ENCODE measurements around the gene SART1.
"Not testable (repeated sequence)": the region's sequence is repeated elsewhere in the genome, so short reads cannot be mapped to it uniquely, and the experiment has no call there.

Gene SART1

DNA sequence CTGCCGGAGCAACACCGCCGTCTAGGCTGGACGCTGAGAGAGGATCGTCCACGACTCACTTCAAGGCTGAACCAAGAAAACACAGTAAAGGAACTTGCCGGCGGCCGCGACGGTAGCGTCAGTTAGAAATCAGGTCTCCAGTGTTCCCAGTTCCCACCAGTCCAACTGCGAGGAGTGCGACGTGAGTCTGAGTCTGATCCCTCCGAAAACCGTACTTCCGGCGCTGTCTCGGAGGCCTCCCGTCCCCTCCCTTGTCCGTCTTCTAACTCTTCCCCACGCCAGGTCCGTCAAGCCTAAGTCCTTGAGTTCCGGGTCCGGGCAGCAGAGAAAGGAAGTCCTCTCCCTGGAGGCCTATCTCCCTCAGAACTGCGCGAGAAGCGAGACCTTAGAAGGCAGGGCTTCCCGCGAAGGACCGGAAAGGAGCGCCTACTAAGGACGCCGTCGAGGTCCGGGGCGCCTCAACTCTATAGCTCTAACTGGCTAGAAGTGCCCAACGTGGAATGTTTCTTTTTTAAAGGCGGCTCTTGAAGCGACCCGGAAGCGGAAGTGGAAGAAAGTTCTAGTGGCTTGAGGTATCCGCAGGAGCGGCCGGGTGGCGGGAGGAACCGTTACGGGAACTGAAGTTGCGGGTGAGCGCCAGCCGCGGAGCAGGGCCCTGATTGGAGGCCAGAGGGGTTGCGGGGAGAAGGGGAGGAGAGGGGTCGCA lies 40.6 kb downstream of the SART1 start, which contains the start of the genes BANF1 and EIF1AD:
BANF1 (plus strand) TSS at position 562 of the 706 bp plus-strand sequence. CDS start 748 bp downstream, outside the sequence.
EIF1AD (minus strand) TSS at position 216 of the 706 bp plus-strand sequence. CDS start 1,768 bp downstream, outside the sequence.
- DNase-seq, result peak; percentile 85

DNA sequence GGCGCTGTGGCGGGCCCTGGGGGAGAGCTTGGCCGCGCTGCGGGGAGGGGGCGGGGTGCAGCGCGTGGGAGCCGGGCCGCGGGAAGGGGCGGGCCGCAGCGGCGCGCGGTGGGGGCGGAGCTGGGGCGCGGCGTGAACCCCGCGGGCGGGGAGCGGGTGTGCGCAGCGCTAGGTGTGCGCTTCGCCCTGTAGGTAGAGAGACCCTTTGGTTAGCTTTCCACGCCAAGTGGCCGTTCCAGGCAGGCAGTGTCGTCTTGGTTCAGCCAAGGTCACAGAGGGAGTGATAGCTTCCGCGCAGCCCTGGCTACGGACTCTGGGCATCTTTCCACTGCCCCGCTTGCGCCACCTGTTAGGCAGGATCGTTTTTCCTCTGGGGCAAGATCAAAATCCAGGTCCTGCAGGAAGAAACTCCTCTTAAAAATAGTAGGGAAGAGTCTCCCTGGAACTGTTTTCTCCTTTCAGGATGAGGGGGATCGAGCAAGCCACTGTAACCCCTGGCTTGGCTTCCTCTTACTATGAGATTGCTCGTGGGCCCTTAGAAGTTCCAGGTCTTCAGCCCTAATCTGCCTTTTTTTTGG lies 41.2 kb downstream of the SART1 start:
- peak; percentile 8 for DNase-seq

DNA sequence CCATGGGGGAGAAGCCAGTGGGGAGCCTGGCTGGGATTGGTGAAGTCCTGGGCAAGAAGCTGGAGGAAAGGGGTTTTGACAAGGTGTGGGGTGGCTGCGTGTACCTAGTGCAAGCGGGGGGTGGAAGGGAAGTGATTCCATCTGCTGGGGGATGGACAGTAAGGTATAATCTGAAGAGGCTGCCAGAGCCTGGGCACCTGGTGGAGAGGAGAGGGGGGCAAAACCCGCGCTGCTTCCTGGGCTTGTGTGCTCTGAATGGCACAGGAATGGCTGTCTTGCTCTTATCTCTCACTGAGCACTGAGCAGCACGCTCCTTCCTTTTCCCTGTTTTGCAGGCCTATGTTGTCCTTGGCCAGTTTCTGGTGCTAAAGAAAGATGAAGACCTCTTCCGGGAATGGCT lies 41.8 kb downstream of the SART1 start:
- DNase-seq, result no peak

DNA sequence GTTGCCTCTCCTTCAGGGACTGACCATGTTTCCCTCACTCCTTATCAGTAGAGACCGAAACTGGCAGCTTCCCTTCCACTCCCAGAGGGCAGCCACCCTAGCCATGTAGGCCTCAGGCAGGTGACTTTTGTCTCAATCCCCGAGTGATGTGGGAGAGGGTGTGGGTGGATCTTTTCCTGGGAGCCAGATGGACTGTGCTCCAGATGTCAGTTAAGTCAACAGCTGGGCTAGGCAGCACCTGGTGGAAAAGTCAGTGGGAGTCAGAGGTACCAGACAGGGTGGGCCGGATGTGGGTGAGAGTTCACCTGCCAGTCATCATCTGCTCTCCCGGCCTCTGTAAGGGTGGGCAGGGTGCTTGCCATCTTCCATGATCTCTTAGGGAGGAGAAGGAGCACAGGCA lies 42.7 kb downstream of the SART1 start:
- no peak for DNase-seq

DNA sequence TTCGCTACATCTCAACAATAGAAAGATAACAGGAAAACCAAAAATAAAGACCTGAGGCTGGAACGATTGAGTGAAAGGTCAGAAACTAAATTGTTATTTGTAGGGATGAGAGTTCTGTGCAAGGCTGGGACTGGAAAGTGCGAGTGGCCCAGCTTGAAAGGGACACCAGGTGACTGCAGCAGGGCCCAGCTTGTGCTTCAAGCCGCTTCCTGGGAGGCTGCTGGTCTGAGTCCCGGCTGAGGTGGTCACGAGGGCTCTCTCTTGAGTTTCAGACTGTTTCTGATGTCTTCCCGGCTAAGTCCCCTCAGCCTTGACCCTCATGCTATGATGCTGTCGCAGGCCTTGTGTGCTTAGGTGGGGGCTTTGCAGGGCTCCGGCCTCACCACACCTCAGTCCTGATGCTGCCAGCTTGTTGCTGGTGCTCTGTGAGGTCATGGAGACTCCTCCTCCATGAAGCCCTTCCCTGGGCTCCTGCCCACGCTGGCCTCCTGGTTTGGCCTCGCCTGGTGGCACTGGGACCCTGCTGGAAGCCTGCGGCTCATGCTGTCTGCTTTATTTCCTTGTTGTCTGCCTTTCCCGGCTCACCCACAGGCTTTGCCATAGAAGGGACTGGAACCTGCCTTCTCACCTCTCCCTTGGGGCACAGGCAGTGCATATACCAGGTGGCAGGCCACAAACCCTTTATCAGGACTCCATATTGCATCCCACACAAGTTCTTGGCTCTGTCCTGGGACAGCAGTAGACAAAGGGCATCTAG lies 44.8 kb downstream of the SART1 start:
- no peak for DNase-seq

DNA sequence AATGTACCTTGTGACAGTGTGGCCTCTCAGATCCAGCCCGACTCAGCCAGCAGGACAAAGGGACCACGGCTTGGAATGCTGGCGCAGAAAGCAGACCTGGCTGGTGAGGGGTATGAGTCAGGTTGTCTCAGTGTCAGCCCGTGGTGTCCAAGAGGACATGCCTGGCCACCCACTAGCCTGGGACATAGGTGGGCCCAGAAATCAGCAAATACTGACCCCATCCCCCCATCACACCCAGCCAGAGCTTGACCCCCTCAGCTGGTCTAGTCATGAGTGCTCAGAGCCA lies 45.3 kb downstream of the SART1 start:
- no peak for DNase-seq

DNA sequence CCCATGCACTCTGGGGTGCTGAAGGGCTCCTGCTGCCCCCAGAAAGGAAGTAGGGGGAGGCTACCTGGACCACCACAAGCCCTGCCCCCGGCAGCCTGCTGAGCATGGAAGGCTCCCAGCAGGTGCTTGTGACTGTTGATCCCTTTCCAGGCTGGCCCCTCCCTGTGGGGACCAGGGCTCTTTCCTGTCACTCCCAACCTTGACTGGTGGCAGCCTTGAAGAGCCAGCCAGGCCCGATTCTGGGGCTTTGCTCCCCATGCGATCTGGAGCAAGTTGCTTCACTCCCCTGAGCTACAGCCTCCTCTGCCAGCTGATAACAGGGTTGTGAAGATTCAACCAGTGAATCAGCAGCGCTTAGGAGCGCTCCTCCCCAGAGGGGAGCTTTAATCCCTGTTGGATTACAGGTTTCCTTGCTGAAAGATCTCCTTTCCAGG lies 45.7 kb downstream of the SART1 start:
- no peak for DNase-seq

DNA sequence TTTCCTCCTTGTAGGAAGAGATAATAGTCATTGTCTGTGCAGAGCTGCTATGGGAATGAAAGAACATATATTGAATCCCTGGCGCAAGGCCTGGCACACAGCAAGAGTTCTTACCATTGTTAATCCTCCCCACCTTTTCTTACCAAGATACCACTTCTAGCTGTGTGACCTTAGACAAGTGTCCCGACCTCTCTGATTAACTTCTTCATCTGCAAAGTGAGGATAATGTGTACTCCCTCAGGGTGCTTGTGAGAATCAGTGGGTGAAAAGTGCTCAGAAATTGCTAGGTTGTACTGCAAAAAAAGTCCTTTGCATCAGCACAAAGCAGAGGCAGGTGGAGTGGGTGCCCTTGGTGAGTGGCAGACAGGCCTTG lies 46.5 kb downstream of the SART1 start:
- DNase-seq, result no peak

DNA sequence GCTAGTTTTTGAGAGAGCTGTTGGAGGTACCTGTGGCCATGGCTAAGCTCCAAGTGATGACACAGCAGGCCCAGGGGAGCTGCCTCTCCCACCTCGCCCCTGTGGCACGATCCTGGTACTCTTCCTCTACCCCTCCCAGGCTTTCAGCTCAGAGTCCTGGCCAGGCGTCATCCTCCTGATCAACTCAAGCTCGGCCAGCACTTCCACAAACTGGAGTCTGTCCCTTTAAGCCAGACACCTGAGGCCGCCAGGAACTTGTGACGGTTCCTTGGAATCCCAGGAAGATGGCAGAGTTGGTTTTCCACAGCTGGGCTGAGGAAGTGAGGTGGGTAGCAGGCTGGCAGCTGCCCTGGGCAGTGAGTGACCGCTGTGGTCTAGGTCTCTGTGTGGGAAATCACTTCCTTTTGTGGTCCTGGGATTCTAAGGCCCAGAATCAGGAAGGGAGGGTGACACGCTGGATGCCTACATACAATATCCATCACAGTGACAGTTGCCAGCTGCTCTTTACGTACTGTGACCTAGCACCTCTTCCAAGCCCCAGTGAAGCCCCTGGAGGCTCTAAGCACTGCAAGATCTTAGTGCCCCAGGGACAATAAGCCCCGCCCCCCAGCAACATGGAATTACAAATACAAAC lies 47.1 kb downstream of the SART1 start:
- DNase-seq, result no peak

DNA sequence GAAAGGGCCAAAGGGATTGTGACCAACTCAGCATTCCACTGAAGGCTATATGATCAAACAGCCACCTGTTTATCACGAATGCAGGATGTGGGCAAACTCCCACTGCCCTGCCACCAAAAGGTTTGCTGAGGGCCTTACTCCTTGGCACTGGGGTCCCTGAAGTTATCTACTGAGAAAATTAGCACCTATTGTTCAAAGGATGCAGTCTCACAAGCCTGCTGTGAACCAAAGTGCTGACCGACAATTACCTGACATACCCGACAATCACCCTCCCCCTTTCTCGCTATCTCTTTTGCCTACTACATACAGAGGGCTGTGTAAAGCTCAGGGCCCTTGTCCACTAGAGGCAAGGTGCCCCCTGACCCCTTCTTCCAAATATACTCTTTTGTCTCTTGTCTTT lies 48.5 kb downstream of the SART1 start:
- not testable (repeated sequence) for DNase-seq

DNA sequence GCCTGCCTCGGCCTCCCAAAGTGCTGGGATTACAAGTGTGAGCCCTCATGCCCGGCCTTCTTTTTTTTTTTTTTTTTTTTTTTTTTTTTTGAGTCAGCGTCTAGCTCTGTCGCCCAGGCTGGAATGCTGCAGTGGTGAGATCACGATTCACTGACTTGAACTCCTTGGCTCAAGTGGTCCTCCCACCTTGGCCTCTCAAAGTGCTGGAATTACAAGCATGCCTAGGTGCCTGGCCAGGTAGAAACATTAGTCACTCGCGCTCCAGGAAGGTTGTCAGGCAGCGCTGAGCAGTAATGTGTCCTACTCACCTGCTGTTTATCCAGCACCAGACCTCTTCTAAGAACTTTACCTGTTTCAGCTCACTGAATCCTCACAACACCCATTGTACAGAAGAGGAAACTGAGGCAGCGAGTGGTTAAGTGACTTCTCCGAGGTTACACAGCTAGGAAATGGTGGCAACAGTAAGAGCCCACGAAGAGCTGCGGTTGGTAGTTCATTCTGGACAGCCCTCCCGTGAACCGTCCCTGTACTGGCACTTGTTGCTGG lies 49.8 kb downstream of the SART1 start:
- DNase-seq, result no peak

DNA sequence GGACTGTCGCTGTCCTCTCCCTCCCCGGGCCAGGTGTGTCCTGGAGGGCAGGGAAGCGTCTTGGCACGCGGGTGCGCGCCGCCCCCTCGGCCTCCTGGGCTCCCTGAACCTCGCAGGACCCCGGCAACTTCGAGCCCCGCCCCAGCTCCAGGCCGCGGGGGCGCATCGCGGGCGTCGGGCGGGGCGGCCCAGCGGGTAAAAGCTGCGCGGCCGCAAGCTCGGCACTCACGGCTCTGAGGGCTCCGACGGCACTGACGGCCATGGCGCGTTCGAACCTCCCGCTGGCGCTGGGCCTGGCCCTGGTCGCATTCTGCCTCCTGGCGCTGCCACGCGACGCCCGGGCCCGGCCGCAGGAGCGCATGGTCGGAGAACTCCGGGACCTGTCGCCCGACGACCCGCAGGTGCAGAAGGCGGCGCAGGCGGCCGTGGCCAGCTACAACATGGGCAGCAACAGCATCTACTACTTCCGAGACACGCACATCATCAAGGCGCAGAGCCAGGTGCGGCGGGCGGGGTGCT lies 50.3 kb downstream of the SART1 start, which contains the start of gene CST6:
CST6 (plus strand) TSS at position 224 of the 519 bp plus-strand sequence; CDS start at position 261, 37 bp downstream.
- DNase-seq, result no peak

DNA sequence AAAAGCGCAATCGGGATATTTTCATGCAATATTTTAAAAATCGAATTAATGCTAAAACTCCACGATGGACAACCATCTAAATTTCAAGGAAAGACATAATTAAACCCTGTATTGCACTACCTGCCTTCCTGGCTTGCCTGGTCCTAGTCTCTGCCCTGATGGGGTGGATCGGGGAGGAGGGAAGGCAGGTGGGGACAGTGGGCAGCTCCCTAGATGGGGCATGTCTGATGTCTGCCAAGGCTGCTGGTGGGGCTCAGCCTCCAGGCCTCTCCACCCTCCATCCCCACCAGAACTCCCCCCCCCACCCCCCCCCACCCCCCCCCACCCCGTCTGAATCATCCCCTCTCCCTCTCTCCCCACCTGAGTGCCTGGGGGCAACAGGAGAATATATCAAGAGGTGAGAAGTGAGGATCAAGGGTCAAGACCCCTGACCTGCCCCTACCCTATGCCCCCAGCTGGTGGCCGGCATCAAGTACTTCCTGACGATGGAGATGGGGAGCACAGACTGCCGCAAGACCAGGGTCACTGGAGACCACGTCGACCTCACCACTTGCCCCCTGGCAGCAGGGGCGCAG lies 50.9 kb downstream of the SART1 start:
- DNase-seq, result no peak

DNA sequence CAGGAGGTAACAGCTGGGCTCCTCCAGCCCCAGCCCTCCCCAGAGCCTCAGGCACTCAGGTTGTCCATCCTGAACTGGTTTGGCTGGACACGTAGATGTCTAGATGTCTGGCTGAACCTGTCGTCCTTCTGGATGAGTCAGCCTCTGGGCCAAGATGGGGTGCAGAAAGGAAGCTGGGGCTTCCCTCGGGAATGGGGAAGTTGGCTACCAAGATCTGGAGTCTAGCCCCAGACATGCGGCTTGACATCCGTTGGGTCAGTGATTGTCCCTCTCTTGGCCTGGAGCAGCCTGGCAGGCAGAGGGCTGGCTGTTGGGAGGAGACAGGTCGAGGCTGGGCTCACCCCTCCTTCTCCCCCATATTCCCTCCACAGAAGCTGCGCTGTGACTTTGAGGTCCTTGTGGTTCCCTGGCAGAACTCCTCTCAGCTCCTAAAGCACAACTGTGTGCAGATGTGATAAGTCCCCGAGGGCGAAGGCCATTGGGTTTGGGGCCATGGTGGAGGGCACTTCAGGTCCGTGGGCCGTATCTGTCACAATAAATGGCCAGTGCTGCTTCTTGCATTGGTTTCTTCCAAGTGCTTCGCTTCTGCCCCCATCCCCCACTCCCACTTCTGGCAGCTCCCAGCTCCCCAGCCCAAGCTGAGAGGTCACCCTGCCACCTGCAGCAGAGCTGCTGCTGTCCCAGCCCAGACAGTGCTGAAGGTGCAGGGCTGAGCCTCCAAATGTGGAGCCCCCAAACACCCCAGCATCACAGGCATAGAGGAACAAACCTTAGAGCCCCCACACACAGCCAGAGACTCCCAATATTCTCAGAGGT lies 51.6 kb downstream of the SART1 start:
- DNase-seq, result no peak

DNA sequence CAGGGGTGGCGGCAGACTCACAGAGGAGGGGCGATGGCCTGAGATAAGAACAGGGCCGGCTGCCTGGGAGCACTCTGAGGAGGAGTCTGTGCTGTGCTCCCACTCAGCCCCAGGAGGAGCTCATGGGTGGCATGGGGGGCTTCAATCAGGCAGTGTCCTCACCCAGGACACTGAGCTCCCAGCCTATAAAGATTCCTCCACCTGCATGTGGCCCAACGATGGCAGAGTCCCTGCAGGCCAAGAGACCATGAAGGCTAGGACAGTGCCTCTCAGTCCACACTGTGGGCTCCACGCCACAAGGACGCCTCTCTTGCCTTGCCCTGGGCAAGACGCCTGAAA lies 52.2 kb downstream of the SART1 start:
- DNase-seq, result no peak

DNA sequence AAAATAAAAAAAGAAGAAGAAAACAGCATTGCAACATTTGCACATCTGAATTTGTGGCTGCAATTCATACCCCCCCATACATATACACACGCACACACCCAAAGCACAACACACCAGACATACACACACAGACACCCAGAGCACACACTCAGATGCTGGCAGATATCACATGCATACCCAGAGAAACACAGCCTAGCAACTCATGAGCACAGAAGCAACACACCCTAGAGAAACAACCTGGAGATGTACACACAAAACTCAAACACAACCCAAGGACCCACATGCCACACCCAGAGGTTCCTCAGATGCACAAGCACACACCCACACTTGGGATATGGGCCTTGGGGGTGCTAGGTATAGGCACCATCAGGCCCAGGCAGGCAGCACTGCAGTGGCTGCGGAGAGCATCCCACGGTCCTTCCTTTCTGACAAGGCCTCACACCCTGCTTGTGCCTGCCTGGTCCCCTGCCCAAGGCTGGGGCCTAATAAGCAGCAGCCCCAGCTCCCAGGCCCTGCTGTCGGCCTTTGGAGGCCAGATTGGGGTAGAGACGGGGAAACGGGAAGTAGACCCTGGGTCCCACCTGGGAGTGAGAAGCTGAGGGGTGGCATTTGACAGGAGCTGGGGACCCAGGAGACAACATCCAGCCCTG lies 53.4 kb downstream of the SART1 start:
- no peak for DNase-seq

DNA sequence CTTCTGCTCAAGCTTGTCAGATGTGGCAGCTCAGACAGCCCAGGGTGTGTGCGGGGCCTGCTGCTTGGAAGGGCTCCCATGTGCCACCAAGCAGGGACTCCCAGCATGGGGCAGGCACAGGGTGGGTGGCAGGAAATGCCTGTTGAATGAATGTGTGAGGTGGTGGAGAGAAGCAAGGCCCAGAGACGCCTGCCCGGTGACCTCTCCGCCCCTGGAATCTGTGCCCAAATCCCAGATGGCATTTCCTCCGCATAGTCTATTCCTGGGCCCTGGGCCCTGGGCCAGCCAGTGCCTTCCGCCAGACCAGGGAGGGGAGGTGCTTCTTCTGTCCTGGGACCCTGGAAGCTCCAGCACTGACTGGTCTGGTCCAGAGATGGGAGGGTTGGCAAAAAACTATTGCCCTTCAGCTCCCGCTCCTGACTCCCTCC lies 53.9 kb downstream of the SART1 start:
- no peak for DNase-seq

DNA sequence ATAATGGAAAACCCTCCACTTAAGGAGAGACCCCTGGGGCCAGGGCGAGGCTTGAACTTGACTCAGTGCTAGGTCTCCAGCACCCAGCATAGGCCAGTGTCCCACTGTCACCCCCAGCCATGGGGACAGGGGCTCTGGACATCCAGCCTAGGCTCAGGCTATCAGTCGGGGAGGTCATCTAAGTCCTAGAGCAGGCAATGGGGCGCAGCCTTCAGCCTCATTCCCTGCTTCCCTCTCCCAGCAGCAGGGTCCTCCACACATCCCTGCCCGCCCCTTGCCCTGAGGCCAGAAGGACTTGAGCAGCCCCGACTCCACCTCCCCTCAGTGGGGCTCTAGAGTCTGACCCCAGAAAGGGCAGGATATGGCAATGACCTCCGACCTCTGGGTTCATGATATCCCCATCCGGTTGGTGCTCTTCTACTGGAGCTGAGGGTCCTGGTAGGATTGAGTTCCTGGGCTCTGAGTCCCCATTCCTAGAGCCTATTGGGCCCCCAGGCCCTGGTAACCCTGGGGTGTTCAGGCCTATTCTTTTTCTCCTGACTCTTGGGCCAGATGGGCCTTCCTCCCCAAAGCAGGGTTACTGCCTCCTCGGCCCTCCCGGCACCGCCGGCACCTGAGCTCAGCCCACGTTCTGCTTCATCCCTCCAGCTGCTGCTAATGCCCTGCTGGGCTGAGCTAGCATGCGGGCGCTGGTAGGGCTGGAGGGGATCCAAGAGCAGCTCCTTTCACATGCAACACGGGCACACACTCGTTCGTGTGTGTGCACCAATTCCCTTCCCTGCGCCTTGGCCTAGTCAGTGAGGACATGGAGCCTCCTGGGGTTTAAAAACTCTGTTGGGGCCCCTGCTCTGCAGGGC lies 54.6 kb downstream of the SART1 start:
- peak; percentile 73 for DNase-seq

DNA sequence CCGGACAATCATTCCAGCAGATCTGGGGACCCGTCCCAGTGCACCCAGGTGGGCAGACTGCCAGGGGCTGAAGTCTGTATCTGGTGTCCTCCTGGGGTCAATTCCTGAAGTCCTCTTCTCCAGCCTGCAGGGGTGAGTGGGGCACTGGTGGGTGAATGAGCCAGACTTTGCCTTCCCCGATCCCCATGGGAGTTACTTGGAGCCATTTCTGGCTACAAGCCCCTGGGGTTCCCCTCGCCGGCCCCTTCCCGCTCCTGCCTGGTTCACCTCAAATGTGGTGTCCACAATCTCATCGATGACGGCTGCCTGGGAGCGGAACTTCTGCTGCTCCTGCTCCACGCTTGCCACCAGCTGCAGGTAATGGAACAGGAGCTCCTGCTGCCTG lies 55.3 kb downstream of the SART1 start:
- DNase-seq, result no peak

DNA sequence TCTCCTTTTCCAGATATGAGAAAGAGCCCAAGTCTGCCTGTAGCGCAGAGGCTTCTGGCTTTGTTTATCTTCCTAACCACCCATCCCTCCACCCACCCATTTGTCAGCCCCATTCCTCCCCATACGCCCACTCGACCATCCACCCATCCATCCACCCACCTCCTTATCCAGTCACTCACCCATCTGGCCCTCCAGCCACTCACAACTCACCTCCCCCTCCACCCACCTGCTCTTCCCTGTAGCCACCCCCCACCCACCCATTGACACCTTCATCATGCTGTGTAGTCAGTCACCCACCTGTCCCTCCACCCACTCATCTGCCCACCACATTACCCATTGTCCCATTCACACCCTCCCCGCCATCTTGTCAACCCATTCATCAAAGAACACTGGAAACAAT lies 55.8 kb downstream of the SART1 start:
- no peak for DNase-seq
